Skin of body (tissue), 2 donors: ENCODE data around the gene COL4A3. TPM values are rescaled to one million over a fixed set of nuclear protein-coding genes. Genes with fewer than 3 reads are reported as not detected.
"Not testable (repeated sequence)": the region's sequence is repeated elsewhere in the genome, so short reads cannot be mapped to it uniquely, and the experiment has no call there.

Experiments used
- DNase-seq: peaks from one replicate; lab custom pipeline; 2025; lab: John Stamatoyannopoulos, UW
- total RNA-seq: library from RNA; depleted of rRNA; stranded (reverse); fragments of >200 nt; gene quantifications from one replicate; pipeline ENCODE4 v1.2.3, GENCODE V29; 2014

The COL4A3 gene
- total RNA-seq, 1 donor from 2014 or later: 0.20 TPM

GRCh38 chr2:227154986-227155774 is 9.2 kb upstream of the COL4A3 start:
- peak; percentile 9 for DNase-seq

- no peak for DNase-seq
These were observed 4.3 kb upstream of the COL4A3 start for GRCh38 chr2:227160164-227160563.

- DNase-seq: no peak
These were observed 2.5 kb upstream of the COL4A3 start for GRCh38 chr2:227161947-227162346.

- DNase-seq: no peak
These were observed 883 bp upstream of the COL4A3 start for GRCh38 chr2:227163485-227163997.

- DNase-seq: no peak
These were observed 403 bp downstream of the COL4A3 start for GRCh38 chr2:227164763-227165291.

GRCh38 chr2:227171779-227172178 is 7.4 kb downstream of the COL4A3 start:
- not testable (repeated sequence) for DNase-seq

GRCh38 chr2:227177592-227178336 is 13.3 kb downstream of the COL4A3 start:
- no peak for DNase-seq

GRCh38 chr2:227179988-227180685 is 15.7 kb downstream of the COL4A3 start:
- DNase-seq: no peak

GRCh38 chr2:227180770-227181169 is 16.3 kb downstream of the COL4A3 start:
- DNase-seq: no peak

- DNase-seq: no peak
These were observed 18.3 kb downstream of the COL4A3 start for GRCh38 chr2:227182765-227183164.

GRCh38 chr2:227183657-227184367 is 19.4 kb downstream of the COL4A3 start:
- DNase-seq: no peak

GRCh38 chr2:227185615-227186232 is 21.3 kb downstream of the COL4A3 start:
- DNase-seq: no peak

GRCh38 chr2:227186751-227187150 is 22.3 kb downstream of the COL4A3 start:
- DNase-seq: no peak

- DNase-seq: no peak
These were observed 23.9 kb downstream of the COL4A3 start for GRCh38 chr2:227188292-227188691.

GRCh38 chr2:227191367-227191766 is 26.9 kb downstream of the COL4A3 start:
- peak; percentile 12 for DNase-seq

- no peak for DNase-seq
These were observed 28.1 kb downstream of the COL4A3 start for GRCh38 chr2:227192491-227192890.

GRCh38 chr2:227194219-227194618 is 29.8 kb downstream of the COL4A3 start:
- DNase-seq: no peak

- DNase-seq: no peak
These were observed 34.4 kb downstream of the COL4A3 start for GRCh38 chr2:227198866-227199265.

- DNase-seq: no peak
These were observed 37.3 kb downstream of the COL4A3 start for GRCh38 chr2:227201771-227202170.

GRCh38 chr2:227204452-227204851 is 40.0 kb downstream of the COL4A3 start:
- no peak for DNase-seq

- DNase-seq: no peak
These were observed 41.3 kb downstream of the COL4A3 start for GRCh38 chr2:227205701-227206100.
